ENCODE measurements around the gene AKAP1.

Gene AKAP1

DNA sequence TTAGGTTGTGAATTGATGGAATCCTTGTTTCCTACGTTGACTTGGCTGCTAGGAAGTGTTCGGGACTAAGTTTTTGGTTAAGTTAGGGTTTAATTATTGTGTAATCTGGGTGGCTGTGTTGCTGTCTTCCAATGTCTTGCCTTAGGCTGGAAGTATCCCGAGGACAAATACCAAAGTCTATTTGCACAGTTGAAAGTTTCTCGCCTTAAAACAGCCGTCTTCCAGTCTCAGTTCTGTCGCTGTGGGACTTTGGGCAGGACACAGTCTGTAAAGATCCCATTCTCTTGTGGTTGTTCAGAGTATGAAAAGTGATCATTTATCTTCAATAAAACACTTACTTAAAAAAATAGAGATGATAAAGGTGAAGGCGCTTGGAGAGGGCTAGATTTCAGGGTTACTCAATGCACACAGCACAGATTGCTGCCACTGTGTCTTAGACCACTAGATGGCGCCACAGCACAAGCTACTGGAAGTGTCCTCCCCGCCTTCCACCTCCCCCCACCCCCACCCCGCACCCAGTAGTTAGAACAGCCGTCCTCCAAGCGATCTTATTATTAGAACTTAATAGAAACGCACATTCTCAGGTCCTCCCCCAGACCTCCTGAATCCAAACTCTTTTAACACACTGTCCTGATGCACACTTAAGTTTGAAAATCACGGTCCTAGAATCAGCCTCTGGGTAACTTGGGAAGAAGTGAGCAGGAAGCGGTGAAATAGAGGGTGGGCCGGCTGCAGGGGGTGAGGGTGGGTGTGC, 45.8 kb downstream of the AKAP1 start:
- peak; percentile 94 for DNase-seq (ENCODE audit: low spot score)

DNA sequence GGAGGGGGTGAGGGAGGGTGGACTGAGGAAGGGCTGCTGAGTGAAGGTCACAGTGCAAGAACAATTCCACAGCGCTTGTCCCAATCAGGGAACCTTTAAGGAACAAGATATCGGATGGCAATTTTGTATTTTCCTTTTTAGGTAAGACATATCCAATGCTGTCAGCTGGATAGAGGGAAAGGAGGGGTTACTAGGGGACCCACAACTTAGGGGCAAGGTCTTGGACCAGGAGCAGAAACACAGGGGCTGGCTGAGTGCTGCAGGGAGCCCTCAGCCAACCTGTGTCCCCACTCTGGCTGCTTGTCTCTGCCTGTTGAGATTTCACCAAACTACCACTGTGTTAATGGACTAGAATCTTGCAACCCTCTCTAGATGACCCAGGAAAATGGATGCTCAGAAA, 47.6 kb downstream of the AKAP1 start:
- no peak for DNase-seq (ENCODE audit: low spot score)

DNA sequence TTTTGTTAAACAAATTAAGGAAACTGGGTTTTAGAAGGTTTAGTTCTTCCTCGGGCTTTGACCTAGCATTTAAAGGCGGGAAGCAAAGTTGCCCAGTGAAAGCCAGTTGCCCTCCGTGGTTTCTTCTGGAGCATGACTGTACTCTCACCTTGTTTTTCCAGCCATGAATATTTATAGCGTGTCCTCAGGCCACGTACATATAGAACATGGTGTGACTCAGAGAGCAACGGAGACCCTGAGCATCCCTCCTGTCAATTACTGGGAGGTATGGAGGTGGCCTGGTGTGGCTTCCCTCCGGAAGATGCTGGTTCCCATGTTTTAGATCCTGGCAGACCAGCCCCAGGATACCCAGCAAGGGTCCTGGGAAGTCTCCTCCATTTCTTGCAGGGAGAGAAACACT, 48.4 kb downstream of the AKAP1 start:
- DNase-seq (ENCODE audit: low spot score) = no peak

DNA sequence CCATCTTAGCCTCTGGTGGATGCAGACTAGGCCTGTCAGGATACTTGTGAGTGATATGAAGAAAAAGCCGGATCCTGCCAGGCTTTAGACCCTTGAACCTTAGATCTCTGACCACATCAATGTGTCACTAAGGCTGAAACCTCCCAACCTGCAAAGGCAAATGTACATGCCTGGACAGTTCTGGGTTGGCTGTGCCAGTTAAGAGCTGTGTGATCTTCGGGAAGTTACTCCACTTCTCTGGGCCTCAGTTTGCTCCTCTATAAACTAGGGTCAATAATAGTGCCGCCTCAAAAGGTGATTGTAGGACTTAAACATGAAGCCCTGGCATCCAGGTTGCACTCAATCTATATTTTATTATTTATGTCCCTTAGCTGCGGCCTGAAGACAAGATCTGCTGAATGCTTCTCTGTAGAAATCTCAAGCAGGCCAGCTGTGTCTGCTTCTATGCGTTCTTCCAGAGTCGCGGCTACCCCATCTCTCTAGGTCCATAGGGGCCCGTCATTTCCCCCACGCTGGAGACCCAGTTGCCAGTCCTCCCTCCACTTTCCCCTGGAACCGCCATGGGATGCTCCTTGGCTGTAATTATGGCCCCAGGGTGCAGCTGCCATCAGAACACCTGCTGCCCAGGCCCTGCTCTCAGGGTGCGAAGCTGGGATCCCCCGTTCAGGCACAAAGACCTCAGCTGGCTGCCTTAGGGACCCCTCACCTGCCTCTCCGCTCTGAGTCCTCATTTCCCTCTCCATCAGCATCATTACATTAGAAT, 50.2 kb downstream of the AKAP1 start:
- no peak for DNase-seq (ENCODE audit: low spot score)

DNA sequence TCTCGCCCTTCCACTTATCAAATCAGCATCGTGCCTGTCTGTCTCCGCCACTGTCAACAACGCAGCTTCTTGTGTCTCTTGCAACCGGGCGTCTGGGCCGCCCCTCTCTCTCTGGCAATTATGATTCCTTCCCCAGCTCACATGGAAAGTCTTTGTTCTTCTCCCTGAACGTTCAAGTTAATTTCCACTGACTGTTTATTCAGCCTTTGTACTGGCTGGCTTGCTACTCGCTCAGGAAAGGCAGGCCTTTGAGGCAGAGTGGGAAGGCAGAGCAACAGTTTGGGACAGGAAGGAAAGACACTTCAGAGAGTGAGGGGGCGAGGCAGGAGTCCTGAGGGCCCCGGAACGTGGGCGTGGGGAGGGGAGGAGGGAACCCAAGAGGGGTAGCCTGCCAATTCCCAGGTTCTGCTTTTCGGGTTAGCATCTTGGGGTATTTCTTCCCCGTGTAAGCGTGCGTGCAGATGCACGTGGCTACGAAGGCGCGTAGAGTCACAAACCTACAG, 50.8 kb downstream of the AKAP1 start:
- DNase-seq (ENCODE audit: low spot score) = no peak

DNA sequence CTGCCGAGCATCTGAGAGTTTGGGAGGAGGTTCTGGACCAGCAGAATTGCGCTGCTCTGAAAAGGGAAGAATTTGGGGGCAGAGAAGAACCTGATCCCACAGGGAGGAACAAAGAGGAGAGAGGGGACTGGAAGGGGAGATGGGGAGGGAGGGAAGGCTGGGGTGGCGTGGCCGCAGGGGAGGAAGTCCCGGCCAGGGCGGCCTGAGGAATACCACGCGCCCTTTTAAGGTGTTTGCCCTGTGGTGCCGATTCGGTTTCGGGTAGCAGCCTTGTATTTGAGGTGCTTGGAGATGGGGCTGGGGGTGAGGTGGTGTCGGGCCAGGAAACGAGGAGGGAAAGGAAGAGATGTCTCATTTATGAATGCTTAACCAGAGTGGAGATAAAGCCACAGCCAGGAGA, 51.3 kb downstream of the AKAP1 start:
- no peak for DNase-seq (ENCODE audit: low spot score)

DNA sequence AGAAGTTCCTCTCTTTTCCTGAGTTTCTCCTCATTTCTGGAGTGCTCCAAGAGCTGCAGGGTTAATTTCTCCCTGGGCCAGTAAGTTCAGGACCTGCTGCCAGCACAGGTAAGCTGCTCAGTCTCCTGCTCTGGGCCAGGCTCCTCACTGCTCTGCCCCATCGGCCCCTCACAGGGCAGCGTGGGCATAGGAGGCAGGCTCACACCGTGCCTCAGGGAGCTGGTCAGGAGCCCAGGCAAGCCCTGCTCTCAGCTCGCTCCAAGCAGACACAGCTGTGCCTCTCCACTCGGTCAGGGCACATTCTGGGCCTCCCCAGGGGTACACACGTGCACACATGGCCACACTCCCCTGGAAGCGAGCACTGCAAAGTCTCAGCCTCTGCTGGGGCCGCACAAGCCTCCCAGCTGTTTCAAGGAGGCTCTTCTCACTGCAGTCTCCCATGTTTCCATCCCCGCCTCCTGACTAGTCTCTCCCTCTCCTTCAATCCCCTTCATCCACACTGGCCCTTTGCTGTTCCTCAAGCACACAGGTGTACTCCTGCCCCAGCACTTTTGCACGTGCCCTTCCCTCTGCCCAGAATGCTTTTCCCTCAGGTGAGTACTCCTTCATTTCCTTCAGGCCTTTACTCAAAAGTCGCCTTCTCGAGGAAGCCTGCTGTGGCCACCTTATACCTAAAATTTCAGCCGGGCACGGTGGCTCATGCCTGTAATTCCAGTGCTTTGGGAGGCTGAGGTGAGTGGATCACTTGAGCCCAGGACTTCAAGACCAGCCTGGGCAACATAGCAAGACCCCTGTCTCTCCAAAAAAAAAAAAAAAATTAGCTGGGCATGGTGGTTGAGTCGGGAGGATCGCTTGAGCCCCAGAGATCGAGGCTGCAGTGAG, 53.2 kb downstream of the AKAP1 start:
- DNase-seq (ENCODE audit: low spot score) = no peak

DNA sequence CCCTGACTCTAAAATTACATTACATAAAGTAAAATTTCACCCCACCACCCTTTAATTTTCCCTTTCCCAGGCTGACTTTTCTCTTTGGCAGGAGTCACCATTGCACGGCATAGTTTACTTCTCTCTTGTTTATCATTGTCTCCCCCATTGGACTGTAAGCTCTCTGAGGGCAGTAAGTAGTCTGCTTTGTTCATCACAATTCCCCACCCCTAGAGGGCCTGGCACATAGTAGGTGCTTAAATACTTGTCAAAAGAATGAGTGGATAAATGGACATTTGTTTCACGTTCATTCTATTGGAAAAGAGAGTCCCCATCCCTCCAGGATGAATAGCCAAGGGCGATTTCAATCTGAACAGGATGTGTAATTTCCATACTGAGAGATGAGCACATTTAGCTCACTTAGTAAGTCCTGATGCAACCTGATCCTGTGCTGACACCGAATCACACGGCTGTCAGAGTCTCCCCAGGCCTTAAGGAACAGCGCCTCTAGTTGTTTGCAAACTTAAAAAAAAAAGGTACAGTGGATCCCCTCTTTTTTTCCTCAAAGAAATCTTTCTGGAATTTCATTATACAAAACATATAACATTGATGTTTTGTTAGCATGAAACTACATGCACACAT, 54.0 kb downstream of the AKAP1 start:
- no peak for DNase-seq (ENCODE audit: low spot score)

DNA sequence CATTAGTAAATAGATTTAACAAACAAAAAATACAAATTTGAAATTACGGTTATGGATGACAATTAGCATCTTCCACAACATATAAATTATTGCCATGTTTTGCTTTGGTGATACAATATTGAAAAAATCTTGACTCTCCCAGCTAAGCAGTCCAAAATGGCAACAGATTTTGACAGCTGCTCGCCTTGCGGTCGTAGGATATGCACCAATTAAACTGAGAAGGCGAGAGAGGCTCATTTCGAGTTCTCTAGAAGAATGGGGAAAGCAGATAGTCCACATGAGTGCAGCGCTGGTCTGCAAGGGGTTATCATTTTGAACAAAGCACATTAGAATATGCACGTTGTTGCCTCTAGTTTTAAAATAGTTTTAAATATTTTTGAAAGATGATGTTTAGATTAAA, 55.3 kb downstream of the AKAP1 start:
- DNase-seq (ENCODE audit: low spot score) = no peak

DNA sequence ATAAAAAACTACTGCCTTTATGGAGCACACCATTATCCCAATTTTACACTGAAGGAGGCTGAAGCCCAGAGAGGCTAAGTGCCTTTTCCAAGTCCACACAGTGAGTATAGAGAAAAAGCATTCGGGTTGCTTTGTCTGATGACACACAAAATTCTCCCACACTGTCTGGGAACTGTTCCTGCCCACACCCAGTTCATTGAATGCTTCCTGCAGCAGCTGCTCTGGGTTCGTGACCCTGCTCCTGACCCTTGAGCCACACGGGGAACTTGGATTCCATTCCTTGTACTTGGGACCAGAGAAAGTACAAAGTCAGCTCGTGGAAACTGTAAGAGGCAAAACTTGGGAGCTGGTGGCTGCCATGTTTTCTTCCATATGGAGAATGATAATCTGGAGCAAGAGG, 57.9 kb downstream of the AKAP1 start:
- peak; percentile 27 for DNase-seq (ENCODE audit: low spot score)

DNA sequence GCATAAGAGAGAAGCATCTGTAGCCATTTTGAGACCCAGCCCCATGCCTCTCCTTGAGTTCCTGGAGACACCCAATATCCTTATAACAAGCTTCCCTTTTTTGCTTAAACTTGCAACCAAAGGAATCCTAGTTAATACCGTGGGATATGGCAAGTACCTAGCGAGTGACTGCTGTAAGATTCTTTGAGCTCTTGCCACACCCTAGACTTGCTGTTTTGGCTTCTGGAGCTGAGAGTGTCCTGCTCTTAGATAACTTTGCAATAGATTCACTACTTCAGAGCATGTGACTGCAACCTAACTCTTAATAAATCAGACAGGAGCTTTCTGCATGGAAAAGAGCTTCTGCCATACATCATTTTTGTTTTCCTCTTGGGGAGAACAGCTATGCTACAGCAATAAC, 58.3 kb downstream of the AKAP1 start:
- no peak for DNase-seq (ENCODE audit: low spot score)

DNA sequence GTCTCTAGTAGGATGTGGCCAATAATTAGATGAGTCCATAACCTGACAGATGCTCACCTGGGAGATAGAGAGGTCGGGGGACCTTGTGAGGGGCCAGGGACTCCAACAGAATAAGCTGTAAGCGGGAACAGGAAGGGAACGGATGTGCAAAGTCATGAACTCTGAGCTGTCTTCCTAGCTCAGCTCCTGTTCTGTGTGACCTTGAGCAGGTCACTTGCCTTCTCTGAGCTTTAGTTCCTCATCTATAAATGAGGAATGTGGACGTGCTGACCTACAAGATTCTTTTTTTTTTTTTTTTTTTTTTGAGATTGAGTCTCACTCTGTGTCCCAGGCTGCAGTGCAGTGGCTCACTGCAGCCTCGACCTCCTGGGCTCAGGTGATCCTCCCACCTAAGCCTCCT, 58.9 kb downstream of the AKAP1 start:
- DNase-seq (ENCODE audit: low spot score) = no peak

DNA sequence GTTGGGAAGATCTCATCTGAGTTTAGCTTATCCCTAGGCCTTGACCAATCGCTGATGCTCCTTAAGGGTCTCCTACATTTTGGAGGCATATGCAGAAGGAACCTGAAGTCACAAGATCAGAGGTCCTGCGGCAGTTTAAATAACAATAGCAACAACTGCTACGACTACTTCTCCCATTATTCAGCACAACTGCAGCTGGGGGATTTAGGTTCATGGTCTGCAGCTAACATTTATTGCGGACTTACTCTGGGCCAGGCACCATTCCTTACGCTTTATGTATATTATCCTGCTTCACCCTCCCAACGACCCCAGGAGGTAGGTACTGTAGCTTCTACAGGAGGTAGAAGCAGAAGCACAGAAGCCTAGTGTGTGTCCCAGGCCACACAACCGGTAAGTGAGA, 59.5 kb downstream of the AKAP1 start:
- no peak for DNase-seq (ENCODE audit: low spot score)

DNA sequence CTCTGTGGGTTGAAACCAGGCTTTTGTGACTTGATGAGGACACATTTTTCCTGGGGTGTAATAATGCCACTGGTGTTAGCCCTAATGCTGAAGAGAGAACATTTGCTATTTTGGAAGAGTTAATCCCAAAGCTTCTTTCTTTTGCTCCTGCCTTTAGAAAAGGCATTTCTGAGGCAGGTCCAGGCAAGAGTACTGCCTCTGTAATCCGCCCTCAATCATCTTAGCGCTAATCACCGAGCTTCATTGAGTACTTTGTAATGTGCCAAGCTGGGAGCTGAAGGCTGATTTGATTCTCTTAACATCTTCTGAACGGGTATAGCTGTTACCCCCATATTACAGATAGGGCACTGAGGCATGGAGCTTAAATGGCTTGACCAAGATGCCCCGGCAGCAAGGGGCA, 60.3 kb downstream of the AKAP1 start:
- DNase-seq (ENCODE audit: low spot score) = no peak

DNA sequence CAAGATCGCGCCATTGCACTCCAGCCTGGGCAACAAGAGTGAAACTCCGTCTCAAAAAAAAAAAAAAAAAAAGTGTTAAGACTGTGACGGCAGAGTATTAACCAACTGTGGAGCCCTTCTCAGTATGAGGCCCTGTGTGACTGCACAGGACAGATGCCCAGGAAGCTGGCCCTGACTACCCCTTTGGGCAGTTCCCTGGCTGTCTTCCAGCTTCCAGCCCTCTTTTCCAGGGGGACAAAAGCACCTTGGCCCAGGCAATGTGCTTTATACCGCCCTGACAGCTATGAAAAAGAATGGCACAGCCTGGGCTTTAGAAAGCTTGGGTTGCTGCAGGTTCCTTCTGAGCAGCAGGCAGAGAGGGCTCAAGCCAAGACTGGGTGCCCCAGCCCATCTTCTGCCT, 61.2 kb downstream of the AKAP1 start:
- no peak for DNase-seq (ENCODE audit: low spot score)

DNA sequence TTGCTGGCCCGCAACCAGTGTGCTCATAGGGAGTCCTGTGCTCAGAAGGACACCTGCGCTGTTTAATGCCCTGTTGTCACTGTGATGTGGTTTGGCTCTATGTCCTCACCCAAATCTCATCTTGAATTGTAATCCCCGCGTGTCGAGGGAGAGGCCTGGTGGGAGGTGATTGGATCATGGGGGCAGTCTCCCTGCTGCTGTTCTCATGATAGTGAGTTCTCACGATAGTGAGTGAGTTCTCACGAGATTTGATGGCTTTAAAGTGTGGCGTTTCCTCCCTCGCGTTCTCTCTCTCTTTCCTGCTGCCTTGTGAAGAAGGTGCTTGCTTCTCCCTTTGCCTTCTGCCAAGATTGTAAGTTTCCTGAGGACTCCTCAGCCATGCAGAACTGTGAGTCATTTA, 66.8 kb downstream of the AKAP1 start:
- DNase-seq (ENCODE audit: low spot score) = no peak

DNA sequence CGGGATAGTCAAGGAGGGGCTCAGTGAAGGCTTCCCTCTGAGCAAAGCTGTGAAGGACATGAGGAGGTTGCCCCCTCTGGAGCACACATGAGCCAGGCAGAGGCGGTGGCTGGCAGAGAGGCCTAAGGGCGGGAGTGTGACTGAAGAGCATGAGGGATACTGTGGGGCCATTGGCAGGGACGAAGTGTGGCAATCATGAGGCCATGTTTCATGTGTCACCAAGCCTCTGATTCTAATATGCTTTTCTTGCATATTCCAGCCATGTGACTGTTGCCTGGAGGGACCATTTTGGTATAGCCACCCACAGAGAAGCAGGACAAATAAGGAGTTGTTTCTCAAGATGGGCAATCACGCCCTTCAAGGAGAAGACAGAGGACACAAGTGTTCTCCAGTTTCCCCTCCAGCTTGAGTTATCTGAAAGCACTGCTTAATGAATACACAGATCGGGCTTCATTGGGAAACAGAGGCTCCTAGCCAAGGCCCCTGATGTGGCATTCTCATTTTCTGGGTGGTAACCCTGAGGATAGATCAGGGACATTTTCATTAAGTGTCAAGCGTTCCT, 68.0 kb downstream of the AKAP1 start:
- DNase-seq (ENCODE audit: low spot score) = no peak

DNA sequence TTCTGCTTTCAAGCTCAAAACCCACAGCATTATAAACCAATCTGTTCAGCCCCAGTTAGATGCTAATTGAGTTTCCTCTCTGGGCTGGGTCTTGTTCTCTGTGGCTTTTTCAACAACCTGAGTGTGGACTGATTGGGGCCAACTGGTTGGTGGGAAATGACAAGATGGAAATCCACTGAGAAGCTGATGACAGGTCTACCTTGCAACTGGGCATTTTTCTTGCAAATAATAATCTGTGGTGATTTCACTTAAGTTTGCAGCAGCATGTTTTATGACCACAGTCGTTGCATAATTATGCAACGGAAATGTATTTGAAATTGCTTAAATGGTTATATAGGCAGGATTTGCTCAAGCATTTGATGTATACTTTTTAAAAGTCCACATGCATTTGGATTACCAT, 69.9 kb downstream of the AKAP1 start:
- DNase-seq (ENCODE audit: low spot score) = no peak

DNA sequence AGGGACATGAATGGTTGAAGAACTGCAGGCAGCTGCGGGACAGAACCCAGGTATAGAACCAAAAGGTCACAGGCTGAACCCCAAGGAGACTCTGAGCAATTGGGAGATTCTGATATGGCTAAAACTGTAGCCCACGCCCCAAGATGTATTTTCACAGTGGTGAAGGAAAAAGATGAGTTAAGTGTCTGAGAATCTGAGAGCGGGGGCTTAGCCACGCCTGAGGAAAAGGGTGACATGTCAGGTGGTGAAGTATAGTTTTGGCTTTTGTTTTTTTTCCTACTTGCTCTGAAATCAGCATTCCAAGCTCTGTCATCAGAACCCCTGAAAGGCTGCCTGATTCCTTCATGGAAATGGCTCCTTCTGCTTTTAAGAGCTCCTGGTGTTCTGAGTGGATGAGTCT, 73.3 kb downstream of the AKAP1 start:
- DNase-seq (ENCODE audit: low spot score) = no peak

DNA sequence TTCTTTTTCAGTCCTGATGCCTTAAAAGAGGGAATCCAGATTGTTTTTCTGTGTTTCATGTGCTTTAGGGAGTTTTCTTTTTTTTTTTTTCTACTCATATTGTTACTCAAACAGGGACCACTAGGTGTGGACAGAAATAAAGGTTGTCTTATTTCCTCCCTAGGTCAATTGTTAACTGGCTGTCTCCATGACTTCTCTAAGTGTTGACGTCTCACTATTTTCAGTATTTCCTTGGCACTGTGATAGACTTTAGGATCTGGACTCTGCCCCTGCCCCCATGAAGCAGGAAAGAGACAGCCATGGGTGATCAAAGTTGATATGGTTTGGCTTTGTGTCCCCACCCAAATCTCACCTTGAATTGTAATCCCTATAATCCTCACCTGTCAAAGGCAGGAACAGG, 73.7 kb downstream of the AKAP1 start:
- DNase-seq (ENCODE audit: low spot score) = no peak

DNA sequence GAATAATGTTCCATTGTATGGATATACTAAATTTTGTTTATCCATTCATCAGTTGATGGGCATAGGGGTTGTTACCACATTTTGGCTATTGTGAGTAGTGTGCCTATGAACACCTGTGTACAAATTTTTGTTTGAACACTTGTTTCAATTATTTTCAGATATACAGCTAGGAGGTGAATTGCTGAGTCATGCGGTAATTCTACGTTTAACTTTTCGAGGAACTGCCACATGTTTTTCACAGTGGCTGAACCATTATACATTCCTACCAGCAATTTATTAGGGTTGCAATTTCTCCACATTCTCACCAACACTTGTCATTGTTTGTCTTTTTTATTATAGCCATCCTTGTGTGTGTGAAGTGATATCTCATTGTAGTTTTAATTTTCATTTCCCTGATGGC, 75.6 kb downstream of the AKAP1 start:
- DNase-seq (ENCODE audit: low spot score) = no peak

DNA sequence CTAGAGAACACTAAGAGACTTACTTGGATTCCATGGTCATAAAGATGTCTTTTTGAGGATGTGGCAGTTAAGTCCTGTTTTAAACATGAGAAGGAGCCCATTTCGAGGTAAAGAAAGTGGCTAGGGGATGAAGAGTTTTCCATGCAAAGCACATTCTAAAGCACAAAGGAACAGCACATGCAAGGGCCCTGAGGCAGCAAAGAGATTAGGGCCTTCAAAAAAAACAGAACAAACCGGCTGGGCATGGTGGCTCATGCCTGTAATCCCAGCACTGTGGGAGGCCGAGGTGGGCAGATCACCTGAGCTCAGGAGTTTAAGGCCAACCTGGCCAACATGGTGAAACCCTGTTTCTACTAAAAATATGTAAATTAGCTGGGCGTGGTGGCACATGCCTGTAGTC, 79.8 kb downstream of the AKAP1 start:
- DNase-seq (ENCODE audit: low spot score) = no peak

All from hepatic stellate cell (primary cell).